ENCODE results near the gene CC2D1A. TPM values are rescaled to one million over a fixed set of nuclear protein-coding genes. Genes with fewer than 3 reads are reported as not detected.

CC2D1A gene
- total and polyA plus RNA-seq, 2 experiments from 2014 or later, result 23.1 to 39.7 TPM

DNA sequence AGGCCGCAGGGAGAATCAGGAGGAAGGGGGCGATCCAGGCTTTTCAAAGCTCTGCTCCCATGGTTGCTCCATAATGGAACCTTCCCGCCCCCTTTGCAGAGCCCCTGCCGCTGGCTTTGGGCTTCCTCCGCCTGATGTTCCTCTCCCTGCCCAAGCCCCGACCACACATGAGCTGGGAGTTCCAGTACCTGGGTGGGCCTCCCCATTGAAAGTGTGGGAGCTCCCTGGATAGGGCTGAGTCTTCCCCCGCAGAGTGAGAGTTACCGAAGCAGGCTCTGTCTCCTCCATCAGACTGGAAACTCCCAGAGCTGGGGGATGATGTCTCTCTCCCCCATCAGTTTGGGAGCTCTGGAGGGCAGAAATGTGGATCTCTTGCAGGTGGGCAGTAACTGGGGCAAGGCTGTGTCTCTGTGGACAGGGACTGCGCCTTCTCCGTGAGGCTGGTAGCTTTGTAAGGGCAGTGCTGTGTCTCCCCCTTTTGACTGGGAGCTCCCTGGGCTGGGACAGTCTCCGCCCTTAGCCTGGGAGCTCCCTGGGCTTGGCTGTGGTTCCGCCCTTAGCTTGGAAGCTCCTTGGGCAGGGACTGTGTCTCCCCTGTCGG is 47.0 kb downstream of the CC2D1A start:
- DNase-seq (ENCODE audit: low spot score), result peak; percentile 46

DNA sequence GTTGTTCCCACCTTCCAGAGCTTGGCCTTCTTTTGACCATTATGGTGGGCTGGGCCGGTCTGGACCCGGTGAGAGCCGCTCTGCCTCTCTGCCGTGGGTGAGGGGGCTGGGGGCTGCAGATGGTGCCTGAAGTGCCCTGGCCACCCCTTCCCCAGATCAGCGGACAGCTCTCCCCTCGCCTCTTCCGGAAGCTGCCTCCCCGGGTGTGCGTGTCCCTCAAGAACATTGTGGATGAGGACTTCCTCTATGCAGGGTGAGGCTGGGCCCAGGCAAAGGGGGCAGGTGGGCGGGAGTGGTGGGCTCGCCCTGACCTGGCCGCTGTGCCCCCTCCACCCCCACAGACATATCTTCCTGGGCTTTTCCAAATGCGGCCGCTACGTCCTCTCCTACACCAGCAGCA is 48.2 kb downstream of the CC2D1A start:
- Mint-ChIP-seq H3K36me3 (ENCODE audit: low read depth) (peaks cover 38% of the 10 kb centered on the region), H3K9me3 (no peaks in the 10 kb centered on the region; the same call in 2 of the 3 replicates)
- no peak for DNase-seq (ENCODE audit: low spot score)
- no peak for TF ChIP-seq CREB1 (CRISPR knock-in tag; IDR thresholded peaks at IDR 0.05; ENCODE audit: low read depth)
- TF ChIP-seq EZH2phosphoT487 (IDR thresholded peaks at IDR 0.05; ENCODE audit: unreplicated experiment), result no peak
- TF ChIP-seq POLR2AphosphoS5 (IDR thresholded peaks at IDR 0.05; ENCODE audit: low read depth), result no peak
- no peak for TF ChIP-seq STAT1 (IDR thresholded peaks at IDR 0.05; ENCODE audit: unreplicated experiment)
- TF ChIP-seq JUNB (IDR thresholded peaks at IDR 0.05; ENCODE audit: unreplicated experiment), result no peak
- TF ChIP-seq, protein P1, sequence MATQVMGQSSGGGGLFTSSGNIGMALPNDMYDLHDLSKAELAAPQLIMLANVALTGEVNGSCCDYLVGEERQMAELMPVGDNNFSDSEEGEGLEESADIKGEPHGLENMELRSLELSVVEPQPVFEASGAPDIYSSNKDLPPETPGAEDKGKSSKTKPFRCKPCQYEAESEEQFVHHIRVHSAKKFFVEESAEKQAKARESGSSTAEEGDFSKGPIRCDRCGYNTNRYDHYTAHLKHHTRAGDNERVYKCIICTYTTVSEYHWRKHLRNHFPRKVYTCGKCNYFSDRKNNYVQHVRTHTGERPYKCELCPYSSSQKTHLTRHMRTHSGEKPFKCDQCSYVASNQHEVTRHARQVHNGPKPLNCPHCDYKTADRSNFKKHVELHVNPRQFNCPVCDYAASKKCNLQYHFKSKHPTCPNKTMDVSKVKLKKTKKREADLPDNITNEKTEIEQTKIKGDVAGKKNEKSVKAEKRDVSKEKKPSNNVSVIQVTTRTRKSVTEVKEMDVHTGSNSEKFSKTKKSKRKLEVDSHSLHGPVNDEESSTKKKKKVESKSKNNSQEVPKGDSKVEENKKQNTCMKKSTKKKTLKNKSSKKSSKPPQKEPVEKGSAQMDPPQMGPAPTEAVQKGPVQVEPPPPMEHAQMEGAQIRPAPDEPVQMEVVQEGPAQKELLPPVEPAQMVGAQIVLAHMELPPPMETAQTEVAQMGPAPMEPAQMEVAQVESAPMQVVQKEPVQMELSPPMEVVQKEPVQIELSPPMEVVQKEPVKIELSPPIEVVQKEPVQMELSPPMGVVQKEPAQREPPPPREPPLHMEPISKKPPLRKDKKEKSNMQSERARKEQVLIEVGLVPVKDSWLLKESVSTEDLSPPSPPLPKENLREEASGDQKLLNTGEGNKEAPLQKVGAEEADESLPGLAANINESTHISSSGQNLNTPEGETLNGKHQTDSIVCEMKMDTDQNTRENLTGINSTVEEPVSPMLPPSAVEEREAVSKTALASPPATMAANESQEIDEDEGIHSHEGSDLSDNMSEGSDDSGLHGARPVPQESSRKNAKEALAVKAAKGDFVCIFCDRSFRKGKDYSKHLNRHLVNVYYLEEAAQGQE (IDR thresholded peaks at IDR 0.05; ENCODE audit: unreplicated experiment), result no peak
- TF ChIP-seq, protein P2, sequence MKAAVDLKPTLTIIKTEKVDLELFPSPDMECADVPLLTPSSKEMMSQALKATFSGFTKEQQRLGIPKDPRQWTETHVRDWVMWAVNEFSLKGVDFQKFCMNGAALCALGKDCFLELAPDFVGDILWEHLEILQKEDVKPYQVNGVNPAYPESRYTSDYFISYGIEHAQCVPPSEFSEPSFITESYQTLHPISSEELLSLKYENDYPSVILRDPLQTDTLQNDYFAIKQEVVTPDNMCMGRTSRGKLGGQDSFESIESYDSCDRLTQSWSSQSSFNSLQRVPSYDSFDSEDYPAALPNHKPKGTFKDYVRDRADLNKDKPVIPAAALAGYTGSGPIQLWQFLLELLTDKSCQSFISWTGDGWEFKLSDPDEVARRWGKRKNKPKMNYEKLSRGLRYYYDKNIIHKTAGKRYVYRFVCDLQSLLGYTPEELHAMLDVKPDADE (IDR thresholded peaks at IDR 0.05), result no peak
- no peak for TF ChIP-seq NANOG (IDR thresholded peaks at IDR 0.05; ENCODE audit: borderline replicate concordance)

More for the DNA sequence above, 47.0 kb downstream of the CC2D1A start:
- Histone ChIP-seq H4K20me1 (replicated peaks; ENCODE audit: insufficient read depth) (peaks cover 17% of the 10 kb centered on the region), H3K4me3 (peak overlapping the region; percentile 79), H3K27ac (ENCODE audit: low read depth) (peak overlapping the region; percentile 82), H3K4me1 (ENCODE audit: insufficient read depth) (peaks cover 8% of the 10 kb centered on the region; the same call in 1 of the 2 replicates), H3K27me3 (ENCODE audit: insufficient read depth) (no peaks in the 10 kb centered on the region), H3K4me2 (peak overlapping the region; percentile 90), H3F3A (replicated peaks; ENCODE audit: low read depth) (0 out of 2 replicates have a peak, but pooled peaks cover 5% of the 10 kb centered on the region), H3K36me3 (ENCODE audit: insufficient read depth) (peaks cover 13% of the 10 kb centered on the region; the same call in 1 of the 2 replicates), H3K79me2 (replicated peaks; ENCODE audit: insufficient read depth) (peaks cover 17% of the 10 kb centered on the region), H2AFZ (no peak overlapping the region), H3K9me2 (ENCODE audit: insufficient read depth) (no peaks in the 10 kb centered on the region)
- H3K4me3 Mint-ChIP-seq, result peak overlapping the region; percentile 92
- no peak for TF ChIP-seq EZH2phosphoT487 (IDR thresholded peaks at IDR 0.05; ENCODE audit: unreplicated experiment)
- TF ChIP-seq, protein P3, sequence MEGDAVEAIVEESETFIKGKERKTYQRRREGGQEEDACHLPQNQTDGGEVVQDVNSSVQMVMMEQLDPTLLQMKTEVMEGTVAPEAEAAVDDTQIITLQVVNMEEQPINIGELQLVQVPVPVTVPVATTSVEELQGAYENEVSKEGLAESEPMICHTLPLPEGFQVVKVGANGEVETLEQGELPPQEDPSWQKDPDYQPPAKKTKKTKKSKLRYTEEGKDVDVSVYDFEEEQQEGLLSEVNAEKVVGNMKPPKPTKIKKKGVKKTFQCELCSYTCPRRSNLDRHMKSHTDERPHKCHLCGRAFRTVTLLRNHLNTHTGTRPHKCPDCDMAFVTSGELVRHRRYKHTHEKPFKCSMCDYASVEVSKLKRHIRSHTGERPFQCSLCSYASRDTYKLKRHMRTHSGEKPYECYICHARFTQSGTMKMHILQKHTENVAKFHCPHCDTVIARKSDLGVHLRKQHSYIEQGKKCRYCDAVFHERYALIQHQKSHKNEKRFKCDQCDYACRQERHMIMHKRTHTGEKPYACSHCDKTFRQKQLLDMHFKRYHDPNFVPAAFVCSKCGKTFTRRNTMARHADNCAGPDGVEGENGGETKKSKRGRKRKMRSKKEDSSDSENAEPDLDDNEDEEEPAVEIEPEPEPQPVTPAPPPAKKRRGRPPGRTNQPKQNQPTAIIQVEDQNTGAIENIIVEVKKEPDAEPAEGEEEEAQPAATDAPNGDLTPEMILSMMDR (conservative IDR thresholded peaks at IDR 0.05; ENCODE audit: low read depth in 2 of 2), result peak in 1 of 2 experiments; percentile 49; a peak in 2 of 4 replicates
- TF ChIP-seq, protein P1 (IDR thresholded peaks at IDR 0.05; ENCODE audit: unreplicated experiment), result no peak
- no peaks in the 10 kb centered on the region for H3K27me3 Mint-ChIP-seq (ENCODE audit: insufficient read depth, low read depth, poor library complexity)
- peak overlapping the region; percentile 84 for H3K27ac Mint-ChIP-seq
- peak; percentile 34 for ATAC-seq
- peaks cover 9% of the 10 kb centered on the region for H3K4me1 Mint-ChIP-seq
- H3K9me3 Mint-ChIP-seq, result no peaks in the 10 kb centered on the region; the same call in 2 of the 3 replicates
- H3K36me3 Mint-ChIP-seq (ENCODE audit: low read depth), result peaks cover 31% of the 10 kb centered on the region

More for the DNA sequence above, 48.2 kb downstream of the CC2D1A start:
- Histone ChIP-seq H3K36me3 (ENCODE audit: insufficient read depth) (peaks cover 13% of the 10 kb centered on the region; the same call in 1 of the 2 replicates), H3K4me2 (no peak overlapping the region), H4K20me1 (replicated peaks; ENCODE audit: insufficient read depth) (peaks cover 17% of the 10 kb centered on the region), H3K27me3 (ENCODE audit: insufficient read depth) (no peaks in the 10 kb centered on the region), H3K4me3 (no peak overlapping the region), H3K27ac (ENCODE audit: low read depth) (no peak overlapping the region), H2AFZ (no peak overlapping the region), H3K9me2 (ENCODE audit: insufficient read depth) (no peaks in the 10 kb centered on the region), H3K79me2 (replicated peaks; ENCODE audit: insufficient read depth) (peaks cover 17% of the 10 kb centered on the region), H3F3A (replicated peaks; ENCODE audit: low read depth) (0 out of 2 replicates have a peak, but pooled peaks cover 5% of the 10 kb centered on the region), H3K4me1 (ENCODE audit: insufficient read depth) (peaks cover 8% of the 10 kb centered on the region; the same call in 1 of the 2 replicates)
- Mint-ChIP-seq H3K27me3 (ENCODE audit: insufficient read depth, low read depth, poor library complexity) (no peaks in the 10 kb centered on the region), H3K4me1 (peaks cover 9% of the 10 kb centered on the region), H3K27ac (no peak overlapping the region), H3K4me3 (peak overlapping the region; percentile 92)
- ATAC-seq, result no peak
